SU-DHL-6 (cell line): Measurements from ENCODE around the gene HECW1.

ENCODE experiments used
- H2AFZ ChIP-seq: fragments of 200-600 bp; sonication (generic); 2 replicates; pipeline ENCODE4 v1.6.1; 2014; ENCODE audit warnings: low read depth, mild to moderate bottlenecking, moderate library complexity, mixed read lengths, antibody characterized with exemption, low read length; ENCODE audit not compliant: severe bottlenecking
- H3F3A ChIP-seq: fragments of 200-600 bp; shearing (Covaris generic); 2 replicates; pipeline ENCODE4 v1.6.0; 2016; ENCODE audit warnings: antibody characterized with exemption, mild to moderate bottlenecking; ENCODE audit not compliant: insufficient read depth
- H3K27ac ChIP-seq: fragments of 200-600 bp; sonication (generic); 2 replicates; pipeline ENCODE4 v1.5.1; 2016; ENCODE audit warnings: low read depth, mild to moderate bottlenecking, low read length, moderate library complexity, mixed read lengths
- H3K27me3 ChIP-seq: fragments of 200-600 bp; sonication (generic), shearing (Covaris generic); 2 replicates; pipeline ENCODE4 v1.6.0; 2014; ENCODE audit warnings: mild to moderate bottlenecking, low read length
- H3K36me3 ChIP-seq: fragments of 200-600 bp; sonication (generic); 2 replicates; pipeline ENCODE4 v1.6.1; 2014; ENCODE audit warnings: mild to moderate bottlenecking, low read length, mixed read lengths
- H3K4me2 ChIP-seq: fragments of 300-600, 200-600 bp; shearing (Covaris generic), sonication (generic); 2 replicates; pipeline ENCODE4 v1.6.0; 2014; ENCODE audit warnings: low read length, low read depth, mild to moderate bottlenecking; ENCODE audit not compliant: poor library complexity, severe bottlenecking
- H3K4me3 ChIP-seq: fragments of 200-600 bp; sonication (generic); 2 replicates; pipeline ENCODE4 v1.5.1; 2014; ENCODE audit warnings: antibody characterized with exemption, low read length, mild to moderate bottlenecking, mixed read lengths; ENCODE audit not compliant: insufficient read depth, poor library complexity, severe bottlenecking
- H3K79me2 ChIP-seq: fragments of 200-600 bp; sonication (generic); 2 replicates; pipeline ENCODE4 v1.6.1; 2014; ENCODE audit warnings: mild to moderate bottlenecking, low read length, moderate library complexity; ENCODE audit not compliant: insufficient read depth
- H3K9ac ChIP-seq: fragments of 200-600 bp; sonication (generic); 2 replicates; pipeline ENCODE4 v1.7.0; 2014; ENCODE audit warnings: mild to moderate bottlenecking, low read length
- H3K9me2 ChIP-seq: fragments of 200-600 bp; sonication (generic); replicated peaks from 2 replicates; pipeline ENCODE4 v1.6.1; 2014; ENCODE audit warnings: low read length; ENCODE audit not compliant: insufficient read depth
- H3K9me3 ChIP-seq: fragments of 200-600 bp; sonication (generic); 2 replicates; pipeline ENCODE4 v1.6.1; 2014; ENCODE audit warnings: low read length, mixed read lengths; ENCODE audit not compliant: insufficient read depth
- H4K20me1 ChIP-seq: fragments of 200-600 bp; sonication (generic); 2 replicates; pipeline ENCODE4 v1.6.1; 2014; ENCODE audit warnings: low read depth, mild to moderate bottlenecking, antibody characterized with exemption, low read length, moderate library complexity, mixed read lengths
- EZH2phosphoT487 ChIP-seq: fragments of 200-600 bp; sonication (generic), shearing (Covaris generic); conservative IDR thresholded peaks from 2 replicates; pipeline ENCODE4 v1.6.1; 2018; ENCODE audit warnings: mild to moderate bottlenecking, antibody characterized with exemption, low read length, moderate library complexity, mixed read lengths
- TF ChIP-seq, protein P1 (sequence below): fragments of 200-600 bp; sonication (generic); IDR thresholded peaks from one replicate; pipeline ENCODE4 v1.5.1; 2017; ENCODE audit warnings: antibody characterized with exemption, mild to moderate bottlenecking, low read length, moderate library complexity; ENCODE audit not compliant: insufficient read depth, poor library complexity, severe bottlenecking

Gene HECW1

GRCh38 chr7:43396187-43396740 is 283.8 kb downstream of the HECW1 start:
- Histone ChIP-seq H3K27ac (no peak overlapping the region), H3K4me3 (no peak overlapping the region), H3K27me3 (no peaks in the 10 kb centered on the region), H3K9ac (no peak overlapping the region), H3K36me3 (no peaks in the 10 kb centered on the region), H3F3A (no peaks in the 10 kb centered on the region), H3K79me2 (no peaks in the 10 kb centered on the region), H3K9me2 (no peaks in the 10 kb centered on the region), H3K9me3 (no peaks in the 10 kb centered on the region), H4K20me1 (no peaks in the 10 kb centered on the region), H2AFZ (no peak overlapping the region), H3K4me2 (no peak overlapping the region)
- no peak for TF ChIP-seq EZH2phosphoT487
- TF ChIP-seq, protein P1, sequence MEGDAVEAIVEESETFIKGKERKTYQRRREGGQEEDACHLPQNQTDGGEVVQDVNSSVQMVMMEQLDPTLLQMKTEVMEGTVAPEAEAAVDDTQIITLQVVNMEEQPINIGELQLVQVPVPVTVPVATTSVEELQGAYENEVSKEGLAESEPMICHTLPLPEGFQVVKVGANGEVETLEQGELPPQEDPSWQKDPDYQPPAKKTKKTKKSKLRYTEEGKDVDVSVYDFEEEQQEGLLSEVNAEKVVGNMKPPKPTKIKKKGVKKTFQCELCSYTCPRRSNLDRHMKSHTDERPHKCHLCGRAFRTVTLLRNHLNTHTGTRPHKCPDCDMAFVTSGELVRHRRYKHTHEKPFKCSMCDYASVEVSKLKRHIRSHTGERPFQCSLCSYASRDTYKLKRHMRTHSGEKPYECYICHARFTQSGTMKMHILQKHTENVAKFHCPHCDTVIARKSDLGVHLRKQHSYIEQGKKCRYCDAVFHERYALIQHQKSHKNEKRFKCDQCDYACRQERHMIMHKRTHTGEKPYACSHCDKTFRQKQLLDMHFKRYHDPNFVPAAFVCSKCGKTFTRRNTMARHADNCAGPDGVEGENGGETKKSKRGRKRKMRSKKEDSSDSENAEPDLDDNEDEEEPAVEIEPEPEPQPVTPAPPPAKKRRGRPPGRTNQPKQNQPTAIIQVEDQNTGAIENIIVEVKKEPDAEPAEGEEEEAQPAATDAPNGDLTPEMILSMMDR, result no peak

- H3K27ac ChIP-seq, result no peak overlapping the region
- H3K9me2 ChIP-seq, result no peaks in the 10 kb centered on the region
- no peak overlapping the region for H2AFZ ChIP-seq
- no peaks in the 10 kb centered on the region for H3K9me3 ChIP-seq
- H3K79me2 ChIP-seq, result no peaks in the 10 kb centered on the region
- H3K36me3 ChIP-seq, result no peaks in the 10 kb centered on the region
- no peaks in the 10 kb centered on the region for H3K27me3 ChIP-seq
- H3K9ac ChIP-seq, result no peak overlapping the region
- no peaks in the 10 kb centered on the region for H4K20me1 ChIP-seq
- no peaks in the 10 kb centered on the region for H3F3A ChIP-seq
- no peak for TF ChIP-seq EZH2phosphoT487
- TF ChIP-seq, protein P1, result no peak
- H3K4me2 ChIP-seq, result no peak overlapping the region
- H3K4me3 ChIP-seq, result no peak overlapping the region
Measured at GRCh38 chr7:43398831-43399230, 286.4 kb downstream of the HECW1 start.

- no peak overlapping the region for H3K4me3 ChIP-seq
- no peaks in the 10 kb centered on the region for H3F3A ChIP-seq
- H3K4me2 ChIP-seq, result no peak overlapping the region
- TF ChIP-seq EZH2phosphoT487, result no peak
- TF ChIP-seq, protein P1, result no peak
- H4K20me1 ChIP-seq, result 0 out of 2 replicates have a peak, but pooled peaks cover 3% of the 10 kb centered on the region
- no peaks in the 10 kb centered on the region for H3K79me2 ChIP-seq
- H3K9me2 ChIP-seq, result no peaks in the 10 kb centered on the region
- H3K9ac ChIP-seq, result no peak overlapping the region
- H3K9me3 ChIP-seq, result no peaks in the 10 kb centered on the region
- H3K36me3 ChIP-seq, result no peaks in the 10 kb centered on the region
- no peak overlapping the region for H3K27ac ChIP-seq
- no peak overlapping the region for H2AFZ ChIP-seq
- H3K27me3 ChIP-seq, result no peaks in the 10 kb centered on the region
Measured at GRCh38 chr7:43405948-43406347, 293.5 kb downstream of the HECW1 start.
